Activated T-cell treated with anti-CD3 and anti-CD28 coated beads for 1 hour (primary cell): Measurements from ENCODE around the gene ACRV1.
"Not testable (repeated sequence)": the region's sequence is repeated elsewhere in the genome, so short reads cannot be mapped to it uniquely, and the experiment has no call there.

ENCODE experiments used
- DNase-seq: peaks from one replicate; pipeline ENCODE4 v3.0.0-alpha.2; 2020; ENCODE audit warnings: low read depth

ACRV1 gene, protein sequence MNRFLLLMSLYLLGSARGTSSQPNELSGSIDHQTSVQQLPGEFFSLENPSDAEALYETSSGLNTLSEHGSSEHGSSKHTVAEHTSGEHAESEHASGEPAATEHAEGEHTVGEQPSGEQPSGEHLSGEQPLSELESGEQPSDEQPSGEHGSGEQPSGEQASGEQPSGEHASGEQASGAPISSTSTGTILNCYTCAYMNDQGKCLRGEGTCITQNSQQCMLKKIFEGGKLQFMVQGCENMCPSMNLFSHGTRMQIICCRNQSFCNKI

DNA sequence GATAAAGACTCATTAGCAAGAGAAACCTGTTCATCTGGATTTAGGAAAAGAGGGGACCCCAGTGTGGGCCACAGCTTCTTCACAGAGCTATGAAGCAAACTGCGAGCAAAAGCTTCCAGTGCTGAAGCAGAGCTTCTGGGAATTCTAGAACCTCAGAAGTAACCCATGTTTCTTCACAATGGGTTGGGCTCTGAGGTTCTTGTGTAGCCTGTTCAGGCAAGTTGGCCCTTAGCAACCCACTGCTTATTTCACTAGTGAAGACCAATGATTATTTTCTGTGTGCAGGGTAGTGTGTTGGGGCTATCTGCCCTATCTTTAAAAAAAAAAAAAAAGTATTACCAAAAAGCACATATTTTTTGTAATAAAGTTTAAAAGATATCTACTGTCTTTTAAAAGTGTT is at the start of gene ACRV1:
TSS of gene ACRV1 (minus strand) at position 101 of the 400 bp plus-strand sequence. CDS start at position 34, 67 bp downstream.
- DNase-seq = no peak

DNA sequence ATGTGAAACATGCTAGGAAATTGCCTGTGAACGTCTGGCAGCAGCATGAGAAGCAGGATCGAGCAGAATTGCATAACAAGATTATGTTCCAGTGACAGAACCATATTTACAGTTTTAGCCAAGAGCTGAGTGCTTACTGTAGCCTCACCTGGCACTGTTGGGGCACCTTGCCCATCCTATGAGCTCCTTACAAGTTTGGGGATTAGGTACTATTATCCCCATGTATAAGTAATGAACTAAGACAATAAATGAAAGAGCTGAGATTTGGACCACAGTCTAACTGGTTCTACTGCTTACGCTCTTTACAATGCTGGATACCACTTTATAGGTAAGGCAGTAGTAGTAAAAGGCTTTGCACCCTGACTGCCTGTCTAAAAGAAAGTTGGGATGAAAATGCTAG is 48.3 kb upstream of the ACRV1 start:
- no peak for DNase-seq

DNA sequence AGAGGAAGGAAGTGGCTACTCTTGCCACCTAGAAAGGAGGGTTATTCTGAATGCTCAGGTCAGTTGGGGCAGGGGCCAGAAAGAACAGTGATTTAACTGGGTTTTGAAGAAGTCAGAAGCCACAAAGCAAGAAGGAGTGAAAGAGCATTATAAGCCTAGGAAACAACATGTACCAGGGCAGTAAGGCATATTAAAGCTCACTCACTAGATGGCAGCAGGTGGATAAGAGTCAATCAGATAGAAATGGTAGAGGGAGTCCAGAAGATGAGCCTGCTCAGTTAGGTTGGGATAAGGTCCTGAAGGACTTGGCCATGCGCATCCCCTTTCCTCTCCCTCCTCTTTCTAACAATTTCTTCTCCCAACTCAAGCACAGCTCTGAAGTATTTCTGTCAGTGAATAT is 43.5 kb upstream of the ACRV1 start:
- DNase-seq = no peak

DNA sequence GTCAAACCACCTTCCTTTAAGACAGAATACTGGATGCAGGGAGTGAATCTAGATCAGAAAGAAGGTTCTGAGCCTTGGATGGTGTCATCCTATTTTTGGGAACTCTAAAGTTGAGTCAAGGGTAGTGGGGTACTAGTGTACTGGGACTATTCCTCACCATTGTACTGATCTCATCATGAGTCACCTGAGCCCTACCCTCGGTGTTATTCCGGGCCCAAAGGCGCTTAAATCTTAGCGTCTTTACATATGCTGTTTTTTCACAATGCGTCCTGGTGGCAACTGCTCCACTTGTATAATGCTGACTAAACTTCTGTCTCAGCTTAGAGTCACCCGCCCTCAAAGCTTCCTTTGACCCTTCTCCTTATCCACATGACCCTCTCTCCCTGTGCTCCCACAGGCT is 40.1 kb upstream of the ACRV1 start:
- no peak for DNase-seq

DNA sequence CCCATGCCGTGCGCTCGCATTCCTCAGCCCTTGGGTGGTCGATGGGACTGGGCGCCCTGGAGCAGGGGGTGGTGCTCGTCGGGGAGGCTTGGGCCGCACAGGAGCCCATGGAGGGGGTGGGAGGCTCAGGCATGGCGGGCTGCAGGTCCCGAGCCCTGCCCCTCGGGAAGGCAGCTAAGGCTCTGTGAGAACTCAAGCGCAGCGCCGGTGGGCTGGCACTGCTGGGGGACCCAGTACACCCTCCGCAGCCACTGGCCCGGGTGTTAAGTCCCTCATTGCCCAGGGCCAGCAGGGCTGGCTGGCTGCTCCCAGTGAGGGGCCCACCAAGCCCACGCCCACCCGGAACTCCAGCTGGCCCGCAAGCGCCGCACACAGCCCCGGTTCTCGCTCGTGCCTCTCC is 24.0 kb upstream of the ACRV1 start:
- not testable (repeated sequence) for DNase-seq

DNA sequence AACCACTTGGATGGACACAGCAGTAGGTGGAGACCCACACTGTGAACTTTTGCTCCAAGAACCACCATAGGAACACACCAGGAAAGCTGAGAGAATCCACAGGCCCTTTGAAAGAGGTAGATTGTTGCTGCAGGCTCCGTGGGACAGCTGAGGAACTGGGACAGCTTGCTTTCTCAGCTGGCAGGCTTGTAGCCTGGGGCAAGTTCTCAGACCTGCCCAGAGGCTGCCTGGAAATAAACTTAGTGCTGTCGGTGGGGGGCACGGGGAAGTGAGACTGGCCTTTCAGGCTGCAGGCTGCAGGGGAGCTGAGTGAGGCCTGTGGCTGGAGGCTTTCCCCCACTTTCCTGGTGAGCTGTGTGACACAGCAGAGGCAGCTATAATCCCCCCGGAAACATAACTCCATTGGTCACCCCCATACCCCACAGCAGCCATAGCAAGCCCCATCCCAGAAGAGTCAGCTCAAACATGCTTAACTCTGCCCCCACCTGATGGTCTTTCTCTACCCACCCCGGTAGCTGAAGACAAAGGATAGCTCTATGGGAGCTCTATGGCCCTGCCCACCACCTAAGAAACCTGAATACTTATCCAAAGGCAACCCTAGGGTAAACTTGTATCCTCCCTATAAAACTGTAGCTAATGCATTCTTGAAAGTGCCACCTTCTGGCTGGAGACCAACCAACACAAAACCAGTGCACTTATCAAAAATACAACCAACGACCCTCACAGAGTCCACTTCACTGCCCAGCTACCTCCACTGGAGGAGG is 21.4 kb upstream of the ACRV1 start:
- no peak for DNase-seq

DNA sequence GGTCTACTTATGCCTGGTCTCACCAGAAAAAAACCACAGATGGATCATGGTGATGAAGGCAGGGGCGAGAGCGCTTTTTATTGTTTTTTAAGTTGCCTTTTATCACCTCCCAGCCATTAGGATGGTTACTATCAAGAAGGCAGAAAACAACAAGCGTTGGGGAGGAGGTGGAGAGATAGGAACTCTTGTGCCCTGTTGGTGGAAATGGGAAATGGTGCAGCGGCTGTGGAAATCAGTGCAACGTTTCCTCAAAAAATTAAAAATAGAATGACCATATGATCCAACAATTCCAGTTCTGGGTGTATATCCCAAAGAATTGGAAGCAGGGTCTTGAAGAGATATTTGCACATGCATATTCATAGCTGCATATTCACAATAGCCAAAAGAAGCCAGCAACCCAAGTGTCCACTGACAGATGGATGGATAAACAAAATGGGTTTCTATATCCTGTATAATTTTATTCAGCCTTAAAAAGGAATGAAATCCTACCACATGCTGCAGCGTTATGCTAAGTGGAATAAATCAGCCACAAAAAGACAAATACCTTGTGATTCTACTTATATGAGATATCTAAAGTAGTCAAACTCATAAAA is 20.5 kb upstream of the ACRV1 start:
- DNase-seq = no peak

DNA sequence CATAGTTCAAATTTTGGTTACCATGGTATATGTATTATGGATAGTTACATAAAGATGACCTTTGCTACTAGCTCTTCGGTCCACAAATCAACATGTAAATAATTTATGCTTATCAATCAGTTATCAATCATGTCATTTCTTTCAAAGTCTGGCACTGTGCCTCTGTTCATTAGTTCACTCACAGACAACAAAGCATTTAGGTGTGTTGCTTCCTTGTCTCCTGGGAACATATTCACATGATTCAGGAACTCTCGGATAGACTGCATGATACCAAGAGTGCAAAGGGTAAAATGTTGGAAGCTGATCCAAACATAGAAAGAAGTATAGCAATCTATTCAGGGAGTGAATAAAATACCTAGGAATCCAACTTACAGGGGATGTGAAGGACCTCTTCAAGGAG is 14.3 kb upstream of the ACRV1 start:
- DNase-seq = no peak

DNA sequence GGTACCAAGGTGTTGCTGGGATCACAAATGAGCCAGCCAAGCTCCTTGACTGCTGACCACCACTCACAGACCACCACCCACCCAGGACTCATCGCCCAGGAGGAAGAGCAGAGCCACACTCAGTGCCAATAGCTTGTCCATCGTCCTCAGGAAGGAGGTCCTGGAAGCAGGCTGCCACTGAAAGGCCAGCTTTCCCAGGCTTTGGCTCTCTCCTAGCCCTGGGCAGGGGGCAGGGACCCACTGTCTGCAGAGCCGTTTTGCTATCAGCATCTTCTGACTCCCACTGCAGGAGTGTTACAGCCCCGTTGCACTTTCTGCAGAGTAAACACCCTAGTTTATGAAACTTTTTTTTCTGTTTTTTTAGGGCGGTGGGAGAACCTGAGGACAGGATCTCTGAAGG is 12.2 kb upstream of the ACRV1 start:
- DNase-seq = no peak

DNA sequence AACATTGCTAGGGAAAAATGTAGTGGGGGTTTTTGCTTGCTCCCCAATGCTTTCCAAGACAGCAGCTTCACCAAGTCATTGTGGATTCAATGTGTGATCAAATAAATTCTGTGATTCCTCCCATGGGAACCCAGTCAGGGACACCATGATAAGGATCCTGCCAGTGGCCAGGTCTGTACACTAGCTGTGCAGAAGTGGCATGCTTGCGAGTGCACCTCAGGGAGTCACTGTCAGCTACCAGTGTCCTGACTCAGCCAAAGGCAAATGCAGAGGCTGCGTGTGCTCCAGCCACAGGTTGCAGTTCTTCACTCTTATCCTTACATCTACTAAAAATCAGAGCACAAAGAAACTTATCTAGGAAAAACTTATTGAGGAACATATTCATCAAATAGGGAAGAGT is 9.4 kb upstream of the ACRV1 start:
- DNase-seq = no peak

DNA sequence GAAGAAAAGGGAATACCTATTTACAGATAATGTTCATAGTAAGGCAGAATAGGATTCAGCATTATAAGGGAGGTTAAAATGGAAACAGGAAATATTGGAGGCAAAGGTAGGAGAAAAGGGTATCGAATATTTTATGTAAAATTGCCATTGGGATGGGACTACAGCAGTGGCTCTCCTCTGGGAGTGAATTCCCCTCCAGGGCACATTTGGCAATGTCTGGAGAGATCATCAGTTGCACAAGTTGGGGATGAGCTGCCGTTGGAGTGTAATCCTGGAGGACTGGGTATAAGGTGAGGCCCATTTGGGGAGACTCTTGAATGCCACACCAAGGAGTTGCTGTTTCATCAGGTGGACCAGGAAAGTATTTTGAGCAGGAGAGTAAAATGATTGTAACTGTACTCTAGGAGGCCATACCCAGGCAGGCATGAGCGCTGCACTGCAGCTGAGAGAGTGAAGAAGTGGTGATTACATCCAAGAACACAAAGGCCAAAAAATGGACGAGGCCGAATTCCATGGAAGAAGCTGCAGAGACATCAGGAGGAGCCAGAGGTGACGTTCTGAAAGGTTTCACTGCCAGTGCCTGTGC is 8.7 kb upstream of the ACRV1 start:
- no peak for DNase-seq

DNA sequence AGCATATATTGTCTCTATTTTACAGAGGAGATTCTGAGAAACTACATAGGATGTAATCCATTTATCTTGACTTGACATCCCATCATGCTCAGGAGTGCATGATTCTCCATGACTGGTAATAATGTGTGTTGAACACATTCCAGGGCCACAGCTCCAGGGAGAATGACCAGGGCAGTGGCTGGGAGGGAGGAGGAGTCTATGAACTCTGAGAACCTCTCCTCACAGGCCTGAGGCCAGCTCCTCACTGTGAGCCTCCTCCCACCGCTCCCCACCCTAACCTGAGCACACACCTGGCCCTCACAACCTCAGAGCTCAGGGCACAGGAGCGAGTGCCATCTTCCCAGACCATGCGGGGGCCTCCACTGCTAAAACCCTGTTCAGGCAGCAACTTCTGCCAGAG is 8.0 kb upstream of the ACRV1 start:
- DNase-seq = no peak

DNA sequence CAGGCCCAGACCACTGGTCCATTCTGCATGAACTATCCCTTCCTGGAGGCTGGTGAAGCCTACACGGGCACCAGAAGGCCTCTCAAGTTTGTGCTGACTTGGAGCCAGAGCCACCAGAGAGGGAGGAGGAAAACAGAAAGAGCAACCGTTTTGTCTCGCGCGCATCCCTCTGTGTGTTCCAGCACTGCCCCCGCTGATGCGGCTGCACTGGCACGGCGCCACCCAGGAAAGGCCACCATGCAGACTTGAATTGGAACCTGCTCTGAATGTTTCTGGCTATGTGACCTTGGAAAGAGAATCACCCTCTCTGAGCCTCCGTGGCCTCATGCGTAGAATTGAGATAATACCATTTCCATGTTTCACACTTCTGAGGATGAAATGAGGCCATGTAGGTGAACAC is 7.4 kb upstream of the ACRV1 start:
- DNase-seq = no peak

DNA sequence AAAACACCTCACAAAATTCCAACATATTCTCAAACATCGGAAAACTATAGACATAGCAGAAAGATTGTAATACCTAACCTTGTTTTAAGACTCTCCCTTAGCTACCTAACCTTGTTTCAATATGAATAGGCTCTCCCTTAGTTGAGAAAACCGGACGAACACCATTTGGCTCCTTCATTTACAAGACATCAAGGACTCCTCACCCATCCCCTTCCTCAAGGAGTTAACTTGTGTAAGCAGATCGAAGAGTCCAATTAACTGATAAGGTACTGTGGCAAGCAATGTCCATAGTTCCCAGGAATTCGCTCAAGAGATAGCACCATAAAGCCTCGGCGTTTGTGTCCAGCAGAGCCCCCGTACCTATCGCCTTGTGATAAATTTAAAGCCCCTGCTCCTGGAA is 4.6 kb upstream of the ACRV1 start:
- no peak for DNase-seq

DNA sequence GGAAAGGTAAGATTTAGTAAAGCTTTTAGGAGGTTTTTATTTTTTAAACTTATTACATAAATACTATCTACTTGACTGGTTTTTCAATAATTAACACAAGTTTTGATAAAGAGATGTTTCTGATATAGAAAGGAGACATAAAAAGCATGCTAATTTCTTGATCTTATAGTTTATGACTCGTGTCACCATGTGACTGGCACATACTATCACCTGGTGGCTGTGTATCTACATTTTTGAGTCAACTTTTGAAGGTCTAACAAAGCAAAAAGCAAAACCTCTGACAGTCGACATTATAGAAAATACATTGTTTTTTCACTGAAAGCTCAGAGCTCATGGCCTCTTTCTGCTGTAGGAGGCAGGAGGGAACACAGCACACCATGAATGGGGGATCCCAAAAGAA is 810 bp downstream of the ACRV1 start:
- no peak for DNase-seq

DNA sequence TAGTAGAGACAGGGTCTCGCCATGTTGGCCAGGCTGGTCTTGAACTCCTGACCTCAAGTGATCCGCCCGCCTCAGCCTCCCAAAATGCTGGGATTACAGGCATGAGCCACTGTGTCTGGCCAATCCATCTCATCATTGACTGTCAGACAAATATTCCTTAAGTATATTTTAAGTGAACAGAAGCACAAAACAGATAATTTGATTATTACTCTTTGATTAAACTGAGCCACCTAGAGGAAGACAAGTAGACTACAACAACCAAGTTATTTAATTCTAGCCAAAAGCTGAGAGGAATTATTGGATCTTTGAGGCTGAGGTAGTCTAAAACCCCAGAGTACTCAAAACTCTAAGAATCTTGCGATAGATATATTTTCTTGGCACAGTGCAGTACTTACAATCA is 1.2 kb downstream of the ACRV1 start:
- DNase-seq = no peak

DNA sequence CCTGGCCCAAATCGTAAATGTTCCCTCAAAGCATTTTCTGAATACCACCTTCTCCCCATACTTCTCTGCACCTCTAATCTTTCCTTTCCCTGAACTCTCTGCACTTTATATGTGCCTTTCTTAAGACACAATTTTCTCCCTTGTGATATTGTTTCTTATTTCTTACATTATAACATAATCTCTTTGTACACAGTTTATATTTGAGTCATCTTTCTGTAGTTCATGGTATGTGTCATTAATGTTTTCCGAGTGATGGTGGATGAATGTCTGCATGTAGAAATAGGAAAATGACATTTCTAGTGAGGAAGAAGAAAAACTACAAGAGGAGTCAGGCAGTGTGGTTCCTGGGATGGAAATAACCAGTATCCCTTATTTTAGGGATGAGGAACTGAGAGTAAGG is 5.5 kb downstream of the ACRV1 start:
- DNase-seq = no peak

DNA sequence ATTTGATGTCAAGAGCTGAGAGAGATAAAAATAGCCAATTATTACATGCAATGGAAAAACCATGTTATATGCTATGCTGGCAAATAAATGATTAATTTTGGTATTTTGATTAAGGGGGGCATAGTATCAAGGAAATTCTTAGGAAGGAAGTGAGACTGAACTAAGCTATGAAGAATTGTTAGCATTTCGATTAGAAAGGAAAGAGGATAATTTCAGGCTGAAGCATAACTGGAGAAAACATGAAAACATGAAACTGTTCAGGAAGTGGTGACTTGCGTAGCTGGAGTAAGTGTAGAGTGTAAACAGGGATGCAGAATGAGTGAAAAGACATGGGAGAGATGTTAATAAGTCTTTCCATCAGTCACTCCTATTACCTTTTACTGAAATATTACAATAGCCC is 6.4 kb downstream of the ACRV1 start:
- DNase-seq = no peak

DNA sequence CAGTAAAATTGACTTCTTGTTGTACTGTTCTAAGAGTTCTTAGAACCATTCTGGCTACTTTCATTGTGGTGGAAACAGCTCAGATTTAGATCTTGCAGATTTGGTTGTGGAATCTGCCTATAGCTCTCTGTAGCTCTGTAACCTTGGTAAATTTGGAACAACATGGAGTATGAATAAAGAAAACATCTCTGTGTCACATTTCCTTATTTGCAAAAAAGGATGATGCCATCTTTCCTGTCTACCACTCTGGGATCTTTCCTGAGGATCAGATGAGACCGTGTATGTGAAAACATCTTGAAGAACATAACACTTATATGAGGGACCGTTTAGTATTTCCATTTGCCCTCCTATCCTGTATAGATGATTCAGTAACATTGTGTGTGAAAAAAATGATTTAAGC is 9.1 kb downstream of the ACRV1 start:
- no peak for DNase-seq

DNA sequence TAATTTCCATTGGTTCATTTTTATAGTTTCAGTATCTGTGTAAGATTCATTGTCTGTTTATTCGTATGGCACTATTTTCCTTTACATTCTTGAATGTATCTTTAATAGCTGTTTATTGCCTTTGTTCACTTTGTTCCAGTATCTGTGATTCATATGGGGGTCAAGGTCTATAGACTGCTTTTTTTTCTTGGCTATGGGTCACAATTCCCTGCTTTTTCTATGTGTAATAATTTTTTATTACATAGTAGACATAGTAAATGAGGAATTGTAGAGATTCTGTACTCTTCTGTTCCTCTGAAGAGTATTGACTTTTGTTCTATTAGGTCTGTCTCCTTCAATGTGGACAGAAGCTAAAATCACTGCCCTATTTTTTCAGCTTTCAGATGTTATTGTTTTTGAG is 10.5 kb downstream of the ACRV1 start:
- DNase-seq = no peak

DNA sequence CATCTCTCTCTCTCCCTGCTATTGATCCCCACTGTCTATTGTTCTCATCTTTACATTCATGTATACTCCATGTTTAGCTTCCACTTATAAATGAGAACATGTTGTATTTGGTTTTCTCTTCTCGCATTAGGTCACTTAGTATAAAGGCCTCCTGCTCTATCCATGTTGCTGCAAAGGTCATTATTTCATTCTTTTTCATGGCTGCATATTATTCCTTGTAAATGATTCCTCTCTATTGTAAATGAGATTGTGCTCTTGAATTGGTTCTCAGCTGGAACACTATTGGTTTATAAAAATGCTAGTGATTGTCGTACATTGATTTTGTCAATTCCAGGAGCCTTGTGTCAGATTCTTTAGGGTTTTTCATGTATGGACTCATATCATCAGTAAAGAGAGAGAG is 13.5 kb downstream of the ACRV1 start:
- no peak for DNase-seq

DNA sequence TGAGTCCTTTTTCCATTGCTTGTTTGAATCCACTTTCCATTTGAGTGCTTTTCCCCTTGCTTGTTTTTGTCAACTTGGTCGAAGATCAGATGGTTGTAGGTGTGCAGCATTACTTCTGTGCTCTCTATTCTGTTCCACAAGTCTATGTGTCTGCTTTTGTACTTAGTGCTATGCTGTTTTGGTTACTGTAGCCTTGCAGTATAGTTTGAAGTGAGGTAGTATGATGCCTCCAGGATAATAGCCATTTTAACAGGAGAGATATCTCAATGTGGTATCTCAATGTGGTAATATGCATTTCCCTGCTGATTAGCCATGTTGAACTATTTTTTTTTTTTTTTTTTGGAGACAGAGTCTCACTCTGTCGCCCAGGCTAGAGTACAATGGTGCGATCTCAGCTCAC is 16.7 kb downstream of the ACRV1 start:
- no peak for DNase-seq

DNA sequence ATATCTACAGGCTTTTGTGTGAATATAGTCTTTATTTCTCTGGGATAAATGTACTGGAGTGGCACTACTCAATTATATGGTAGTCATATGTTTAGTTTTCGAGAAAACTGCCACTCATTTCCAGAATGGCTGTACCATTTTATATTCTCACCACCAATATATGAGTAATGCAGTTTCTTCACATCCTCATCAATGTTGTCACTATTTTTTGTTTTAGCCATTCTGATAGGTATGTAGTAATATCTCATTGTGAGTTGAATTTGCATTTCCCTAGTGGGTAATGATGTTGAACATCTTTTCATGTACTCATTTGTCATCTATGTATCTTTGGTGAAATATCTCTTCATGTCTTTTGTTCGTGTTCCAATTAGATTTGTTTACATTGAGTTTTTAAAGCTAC is 18.0 kb downstream of the ACRV1 start:
- DNase-seq = no peak
